Body of pancreas (tissue), 4 donors: ENCODE data around the gene HACL1. TPM values are rescaled to one million over a fixed set of nuclear protein-coding genes. Genes with fewer than 3 reads are reported as not detected.

Source experiments
- ATAC-seq: fragments of 150-250 bp; one replicate; pipeline ENCODE4 v1.9.1; 2016
- DNase-seq, 4 donors: peaks; one replicate each; pipeline ENCODE4 v3.0.0-alpha.2; 2019
- H3K27ac ChIP-seq, 4 donors: fragments of 200-600 bp; sonication (generic); 1 replicate in 3 of 4; 2 replicates in 1 of 4; pipeline versions ENCODE4 v1.5.1 to v1.6.1; 2016 to 2019; ENCODE audit warnings: mild to moderate bottlenecking in 1 of 4, mixed read lengths in 1 of 4, moderate library complexity in 1 of 4
- H3K27me3 ChIP-seq, 2 donors: fragments of 200-600 bp; sonication (generic); one replicate each; pipeline ENCODE4 v1.6.0; 2016; ENCODE audit warnings: mild to moderate bottlenecking in 1 of 2
- H3K36me3 ChIP-seq, 2 donors: fragments of 200-600 bp; sonication (generic); replicated peaks in 1 of 2; 2 replicates each; pipeline ENCODE4 v1.5.1; 2016; ENCODE audit warnings: low read depth in 2 of 2; ENCODE audit not compliant: insufficient read depth in 1 of 2
- H3K4me1 ChIP-seq: fragments of 200-600 bp; sonication (generic); one replicate; pipeline ENCODE4 v1.6.0; 2016
- H3K4me3 ChIP-seq, 2 donors: fragments of 200-600 bp; sonication (generic); 1 replicate in 1 of 2; 2 replicates in 1 of 2; pipeline ENCODE4 v1.5.1; 2016 to 2019
- H3K9me3 ChIP-seq, 3 donors: fragments of 200-600 bp; sonication (generic); 1 replicate in 2 of 3; 2 replicates in 1 of 3; pipeline ENCODE4 v1.5.1; 2016
- CTCF ChIP-seq, 7 experiments: fragments of 450-650 bp in 4 of 7; fragments of 200-600 bp in 3 of 7; sonication (generic) in 3 of 7; IDR thresholded peaks; one replicate each; pipeline ENCODE4 v1.5.1; 2016 to 2019; ENCODE audit warnings: antibody characterized with exemption in 7 of 7
- POLR2A ChIP-seq, 3 donors: fragments of 450-650 bp; IDR thresholded peaks; one replicate each; pipeline ENCODE4 v1.6.1; 2016; ENCODE audit warnings: antibody characterized with exemption in 3 of 3, mild to moderate bottlenecking in 2 of 3
- WGBS, 2 donors: methylation state at CpG; one replicate each; pipeline ENCODE4 v1.1.5; 2017; 5-methylcytosine and 5-hydroxymethylcytosine counted together
- intact Hi-C: fragments of 100-400 bp; cut with DNase I; formaldehyde crosslinking; loops from one replicate; pipeline ENCODE4 v1.15.1; 2023
- total RNA-seq, 2 donors: library from RNA; depleted of rRNA; stranded (reverse); fragments of >200 nt; gene quantifications; one replicate each; pipeline ENCODE4 v1.1.0, GENCODE V29; 2016

The HACL1 gene
- total RNA-seq, 2 donors from 2014 or later = 12.5 to 19.5 TPM

GRCh38 chr3:15557511-15557946 is 43.8 kb downstream of the HACL1 start:
- DNase-seq (peak; percentile 52 to 77 (median 62)), ATAC-seq (peak; percentile 86)
- WGBS, 2 donors = 2 to 3% methylated on average over 3 of the region's 3 CpGs
- Histone ChIP-seq H3K36me3 (peaks cover 0 to 10% of the 10 kb centered on the region in 2 donors), H3K27ac (no peak overlapping the region), H3K27me3 (no peaks in the 10 kb centered on the region), H3K9me3 (no peaks in the 10 kb centered on the region), H3K4me3 (no peak overlapping the region), H3K4me1 (peaks cover 4% of the 10 kb centered on the region)
- peak; percentile 23 to 76 (median 65) for TF ChIP-seq CTCF (IDR thresholded peaks at IDR 0.05)
- TF ChIP-seq POLR2A (IDR thresholded peaks at IDR 0.05) = no peak
- intact Hi-C loops = no loop called here

- Histone ChIP-seq H3K9me3 (no peaks in the 10 kb centered on the region), H3K27ac (peak overlapping the region in 1 of 4 donors; percentile 56), H3K4me3 (no peak overlapping the region), H3K4me1 (peaks cover 4% of the 10 kb centered on the region), H3K27me3 (no peaks in the 10 kb centered on the region), H3K36me3 (peaks cover 0 to 2% of the 10 kb centered on the region in 2 donors)
- WGBS, 2 donors = 70 to 74% methylated on average over 2 of the region's 2 CpGs
- intact Hi-C loops = no loop called here
- no peak for DNase-seq
- no peak for ATAC-seq
- no peak for TF ChIP-seq POLR2A (IDR thresholded peaks at IDR 0.05)
- no peak for TF ChIP-seq CTCF (IDR thresholded peaks at IDR 0.05)
Observed at GRCh38 chr3:15556512-15556911, 44.9 kb downstream of the HACL1 start.

- H3K27me3 ChIP-seq = no peaks in the 10 kb centered on the region
- no peaks in the 10 kb centered on the region for H3K9me3 ChIP-seq
- H3K36me3 ChIP-seq = no peaks in the 10 kb centered on the region
- H3K27ac ChIP-seq = no peak overlapping the region
- DNase-seq = no peak
- WGBS, 2 donors = 34 to 38% methylated on average over 3 of the region's 3 CpGs
- TF ChIP-seq POLR2A (IDR thresholded peaks at IDR 0.05) = no peak
- no peak for TF ChIP-seq CTCF (IDR thresholded peaks at IDR 0.05)
- intact Hi-C loops = no loop called here
- H3K4me3 ChIP-seq = no peak overlapping the region
- peaks cover 4% of the 10 kb centered on the region for H3K4me1 ChIP-seq
- no peak for ATAC-seq
Observed at GRCh38 chr3:15553749-15554148, 47.6 kb downstream of the HACL1 start.

GRCh38 chr3:15551902-15552301 is 49.5 kb downstream of the HACL1 start:
- WGBS, 2 donors = 74 to 80% methylated on average over 1 of the region's 1 CpG
- TF ChIP-seq POLR2A (IDR thresholded peaks at IDR 0.05) = no peak
- TF ChIP-seq CTCF (IDR thresholded peaks at IDR 0.05) = no peak
- intact Hi-C loops = no loop called here
- no peaks in the 10 kb centered on the region for H3K9me3 ChIP-seq
- no peak for ATAC-seq
- H3K27me3 ChIP-seq = no peaks in the 10 kb centered on the region
- H3K36me3 ChIP-seq = no peaks in the 10 kb centered on the region
- peaks cover 4% of the 10 kb centered on the region for H3K4me1 ChIP-seq
- no peak overlapping the region for H3K27ac ChIP-seq
- no peak for DNase-seq
- no peak overlapping the region for H3K4me3 ChIP-seq

- no peak for DNase-seq
- intact Hi-C loops = no loop called here
- Histone ChIP-seq H3K27ac (no peak overlapping the region), H3K27me3 (no peaks in the 10 kb centered on the region), H3K9me3 (no peaks in the 10 kb centered on the region), H3K4me1 (peaks cover 4% of the 10 kb centered on the region), H3K4me3 (no peak overlapping the region), H3K36me3 (no peaks in the 10 kb centered on the region)
- 93 to 95% methylated on average over 1 to 6 of the region's 6 CpGs for WGBS, 2 donors
- ATAC-seq = no peak
- TF ChIP-seq POLR2A (IDR thresholded peaks at IDR 0.05) = no peak
- no peak for TF ChIP-seq CTCF (IDR thresholded peaks at IDR 0.05)
Observed at GRCh38 chr3:15549846-15550245, 51.5 kb downstream of the HACL1 start.
